Sigmoid colon (tissue), 4 donors: ENCODE results near the gene SNCG.

Experiments used
- EP300 ChIP-seq, 4 donors: sonication (generic); formaldehyde crosslinking; IDR thresholded peaks; one replicate each; pipeline ENCODE4 v1.6.1; 2017; ENCODE audit warnings: antibody characterized with exemption in 4 of 4
- POLR2A ChIP-seq, 2 donors: fragments of 450-650 bp; IDR thresholded peaks; one replicate each; pipeline ENCODE4 v1.6.1; 2016; ENCODE audit warnings: antibody characterized with exemption in 2 of 2, mild to moderate bottlenecking in 2 of 2, moderate library complexity in 2 of 2
- POLR2AphosphoS5 ChIP-seq, 4 donors: sonication (generic); formaldehyde crosslinking; IDR thresholded peaks; one replicate each; pipeline ENCODE4 v1.6.1; 2017; ENCODE audit warnings: antibody characterized with exemption in 4 of 4
- TF ChIP-seq, protein P1 (sequence below), 4 experiments: fragments of 450-650 bp in 3 of 4; fragments of 200-600 bp in 1 of 4; IDR thresholded peaks; one replicate each; pipeline ENCODE4 v1.5.1; 2016 to 2019; ENCODE audit warnings: antibody characterized with exemption in 4 of 4, mild to moderate bottlenecking in 3 of 4, moderate library complexity in 2 of 4

DNA sequence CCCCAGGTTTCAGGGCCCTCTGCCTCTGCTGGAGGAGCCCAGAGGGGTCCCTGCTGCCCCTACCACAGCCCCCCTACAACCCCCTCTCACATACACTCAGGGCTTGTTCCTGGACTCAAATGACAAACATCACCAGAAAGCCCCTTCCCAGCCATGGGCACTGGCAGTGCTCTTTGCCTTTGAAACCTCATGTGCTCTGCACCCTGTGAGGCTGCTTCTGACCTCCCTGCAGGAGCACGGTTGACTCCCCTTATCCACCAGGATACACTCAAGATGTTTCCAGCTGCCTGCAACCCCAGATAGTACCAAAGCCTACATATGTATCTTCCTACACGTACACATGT is 6.4 kb downstream of the SNCG start:
- TF ChIP-seq POLR2AphosphoS5 (IDR thresholded peaks at IDR 0.05), result no peak
- TF ChIP-seq, protein P1, sequence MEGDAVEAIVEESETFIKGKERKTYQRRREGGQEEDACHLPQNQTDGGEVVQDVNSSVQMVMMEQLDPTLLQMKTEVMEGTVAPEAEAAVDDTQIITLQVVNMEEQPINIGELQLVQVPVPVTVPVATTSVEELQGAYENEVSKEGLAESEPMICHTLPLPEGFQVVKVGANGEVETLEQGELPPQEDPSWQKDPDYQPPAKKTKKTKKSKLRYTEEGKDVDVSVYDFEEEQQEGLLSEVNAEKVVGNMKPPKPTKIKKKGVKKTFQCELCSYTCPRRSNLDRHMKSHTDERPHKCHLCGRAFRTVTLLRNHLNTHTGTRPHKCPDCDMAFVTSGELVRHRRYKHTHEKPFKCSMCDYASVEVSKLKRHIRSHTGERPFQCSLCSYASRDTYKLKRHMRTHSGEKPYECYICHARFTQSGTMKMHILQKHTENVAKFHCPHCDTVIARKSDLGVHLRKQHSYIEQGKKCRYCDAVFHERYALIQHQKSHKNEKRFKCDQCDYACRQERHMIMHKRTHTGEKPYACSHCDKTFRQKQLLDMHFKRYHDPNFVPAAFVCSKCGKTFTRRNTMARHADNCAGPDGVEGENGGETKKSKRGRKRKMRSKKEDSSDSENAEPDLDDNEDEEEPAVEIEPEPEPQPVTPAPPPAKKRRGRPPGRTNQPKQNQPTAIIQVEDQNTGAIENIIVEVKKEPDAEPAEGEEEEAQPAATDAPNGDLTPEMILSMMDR (IDR thresholded peaks at IDR 0.05), result no peak
- no peak for TF ChIP-seq POLR2A (IDR thresholded peaks at IDR 0.05)
- TF ChIP-seq EP300 (IDR thresholded peaks at IDR 0.05), result no peak
